HPDE6-E6E7 (cell line): ENCODE data around the gene PARD6G.

Experiments used
- DNase-seq: peaks from one replicate; pipeline ENCODE4 v3.0.0; 2011; ENCODE audit warnings: missing footprints; ENCODE audit errors: extremely low spot score

The PARD6G gene

DNA sequence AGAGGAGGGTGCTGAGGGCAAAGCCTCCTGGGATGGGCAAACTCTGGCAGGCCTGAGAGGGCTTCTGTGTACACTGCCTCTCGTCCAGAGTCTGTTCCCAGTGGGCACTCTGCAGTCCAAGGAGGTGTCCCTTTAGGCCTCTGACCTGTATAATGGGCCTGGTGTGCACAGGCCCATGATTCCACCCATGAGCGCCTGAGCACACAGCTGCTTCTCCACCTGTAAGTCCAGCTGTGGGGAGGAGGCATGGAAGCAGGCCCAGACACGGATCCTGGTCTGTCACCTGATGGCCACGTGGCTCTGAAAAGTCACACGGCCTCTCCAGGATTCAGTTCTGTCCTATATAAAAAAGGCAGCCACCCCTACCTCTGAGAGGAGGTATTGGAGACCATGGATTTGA is 57.0 kb downstream of the PARD6G start:
- DNase-seq: no peak

DNA sequence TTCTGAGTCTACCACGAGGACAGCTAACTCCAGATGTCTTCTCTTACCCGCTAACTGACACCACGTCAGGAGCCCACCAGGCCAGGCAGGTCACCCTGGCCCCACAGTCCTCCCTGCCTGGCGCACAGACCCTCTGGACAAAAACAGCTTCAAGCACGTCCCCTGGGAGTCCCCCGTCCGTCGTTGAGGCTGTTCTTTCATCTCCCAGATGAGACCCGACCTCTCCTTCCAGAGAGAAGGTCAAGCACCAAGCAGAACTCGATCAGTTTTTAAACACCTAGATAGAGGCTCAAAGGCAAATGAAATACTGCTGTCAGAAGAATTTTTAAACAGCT is 57.8 kb downstream of the PARD6G start:
- no peak for DNase-seq

DNA sequence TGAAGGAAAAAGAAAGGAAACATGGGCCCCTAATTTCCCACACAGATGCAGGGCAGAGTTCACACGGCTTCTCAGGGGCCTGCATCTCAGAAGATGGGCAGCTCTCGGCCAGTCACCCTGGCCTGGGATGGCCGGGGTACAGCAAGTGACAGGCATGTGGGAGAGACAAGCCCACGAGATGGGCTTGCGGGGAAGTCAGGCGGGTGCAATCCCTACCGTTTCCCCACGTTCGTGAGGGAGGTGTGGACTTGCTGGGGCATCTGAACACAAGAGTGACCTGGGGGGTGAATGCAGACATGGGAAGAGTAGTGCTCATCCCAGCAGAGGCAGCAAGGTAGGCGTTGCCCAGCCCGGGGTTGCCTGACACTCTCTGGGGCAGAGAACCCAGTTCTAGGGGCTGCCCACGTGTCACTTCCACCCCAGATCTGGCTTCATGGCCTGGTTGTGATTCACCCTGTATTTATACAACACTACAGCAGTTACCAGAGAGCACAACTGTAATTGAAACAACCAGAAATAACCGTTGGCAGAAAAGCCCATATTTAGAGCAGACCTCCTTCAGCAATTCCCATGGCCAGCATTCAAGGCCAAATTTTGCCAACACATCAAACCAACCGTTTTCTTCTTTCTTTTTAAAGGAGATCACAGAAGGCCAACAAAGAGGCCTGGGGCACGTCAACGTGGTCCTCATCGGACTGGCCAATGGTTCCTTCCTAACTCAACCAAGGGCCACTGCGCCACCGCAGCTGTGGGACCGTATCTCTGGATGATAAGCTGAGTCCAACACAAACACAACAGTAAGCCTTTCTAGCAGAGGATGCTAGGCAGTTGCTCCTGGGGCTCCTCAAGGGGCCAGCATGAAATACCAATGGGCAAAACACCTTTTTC is 58.4 kb downstream of the PARD6G start:
- no peak for DNase-seq

DNA sequence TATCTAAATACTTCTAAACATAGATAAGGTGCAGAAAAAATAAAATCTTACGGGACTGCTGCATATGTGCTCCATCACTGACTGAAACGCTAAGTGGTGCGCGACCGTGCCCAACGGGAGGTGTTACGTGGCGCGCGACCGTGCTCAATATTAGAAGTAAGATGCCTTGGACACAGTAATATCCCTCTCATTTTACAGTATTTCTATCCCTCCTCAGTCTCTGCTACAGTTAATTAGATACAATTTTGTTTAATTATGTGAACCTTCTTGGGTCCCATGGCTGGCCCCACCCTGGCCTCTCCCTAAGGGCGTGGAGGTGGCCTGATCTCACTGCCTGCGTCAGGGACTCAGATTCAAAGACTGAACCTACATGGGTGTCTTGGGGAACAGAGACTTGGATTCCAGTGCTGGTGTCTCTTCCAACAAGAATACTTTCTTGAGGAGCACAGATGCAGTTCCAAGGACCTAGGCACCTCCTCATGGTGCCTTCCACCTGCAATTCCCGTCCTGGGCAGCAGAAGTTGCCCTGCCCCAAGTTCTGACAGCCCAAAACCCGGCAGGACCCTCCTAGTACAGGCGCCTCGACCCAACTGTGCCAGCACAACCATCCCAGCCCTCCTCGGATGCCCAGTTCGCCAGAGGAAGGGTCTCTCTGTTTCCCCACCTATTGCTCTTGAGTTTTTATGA is 59.2 kb downstream of the PARD6G start:
- DNase-seq: no peak

DNA sequence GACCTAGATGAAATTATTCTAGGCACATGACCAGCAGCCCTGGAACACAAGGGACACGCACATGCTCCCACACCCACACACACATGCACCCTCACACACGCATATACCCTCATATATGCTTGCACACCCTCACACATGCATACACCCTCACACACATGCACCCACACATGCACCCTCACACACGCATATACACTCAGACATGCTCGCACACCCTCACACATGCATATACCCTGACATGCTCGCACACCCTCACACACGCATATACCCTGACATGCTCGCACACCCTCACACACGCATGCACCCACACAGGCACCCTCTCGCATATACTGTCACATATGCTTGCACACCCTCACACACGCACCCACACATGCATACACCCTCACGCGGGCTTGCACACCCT is 61.8 kb downstream of the PARD6G start:
- DNase-seq: no peak

DNA sequence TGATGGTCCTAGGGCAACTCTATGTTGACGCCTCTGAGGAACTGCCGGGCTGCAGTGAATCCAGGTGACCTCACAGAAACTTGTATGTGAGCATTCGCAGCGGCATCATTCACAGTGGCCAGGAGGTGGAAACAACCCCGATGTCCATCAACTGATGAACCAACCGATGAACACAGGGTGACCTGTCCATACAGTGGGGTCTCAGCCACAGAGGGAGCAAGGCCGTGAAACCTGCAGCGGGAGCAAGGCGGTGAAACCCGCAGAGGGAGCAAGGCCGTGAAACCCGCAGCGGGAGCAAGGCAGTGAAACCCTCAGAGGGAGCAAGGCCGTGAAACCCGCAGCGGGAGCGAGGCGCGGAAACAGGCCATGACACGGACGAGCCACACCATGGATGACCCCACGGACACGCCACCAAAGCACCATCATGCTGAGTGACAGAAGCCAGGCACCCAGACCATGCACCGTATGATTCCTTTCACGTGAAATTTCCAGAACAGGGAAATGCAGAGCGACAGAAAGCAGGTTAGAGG is 63.0 kb downstream of the PARD6G start:
- no peak for DNase-seq

DNA sequence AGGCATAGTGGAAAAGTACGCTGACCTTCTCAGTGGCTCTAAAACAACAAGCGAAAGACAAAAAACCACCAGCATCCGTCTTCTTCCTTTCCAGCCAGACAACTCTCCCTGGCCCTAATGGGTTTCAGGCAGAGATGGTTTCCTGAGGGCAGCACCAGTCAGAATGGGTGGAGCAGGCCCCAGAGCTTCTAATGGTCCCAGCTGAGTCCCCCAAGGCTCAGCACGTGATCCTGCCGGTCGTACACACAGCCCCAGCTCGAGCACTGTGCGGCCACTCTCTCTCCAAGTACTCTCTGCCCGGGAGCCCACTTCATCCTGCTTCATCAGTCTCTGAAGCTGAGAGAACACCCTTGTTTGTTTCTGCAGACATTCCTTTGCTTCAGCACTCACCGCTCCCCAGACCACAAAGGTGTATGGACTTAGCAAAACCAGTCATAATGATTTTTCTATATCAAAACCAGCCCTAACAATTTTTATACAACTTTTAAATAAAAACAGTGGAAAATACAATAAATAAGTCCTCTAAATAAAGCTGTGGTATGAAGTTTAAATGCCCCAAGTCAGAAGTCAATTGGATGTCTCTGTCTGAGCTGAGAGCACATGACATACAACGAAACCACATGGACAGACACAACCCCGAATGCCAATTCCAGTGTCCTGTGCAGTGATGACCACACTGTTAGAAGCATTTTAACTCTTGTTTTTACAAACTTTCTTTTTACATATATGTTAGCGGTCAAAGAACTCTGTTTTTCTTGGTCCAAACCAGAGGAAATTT is 63.9 kb downstream of the PARD6G start:
- no peak for DNase-seq

DNA sequence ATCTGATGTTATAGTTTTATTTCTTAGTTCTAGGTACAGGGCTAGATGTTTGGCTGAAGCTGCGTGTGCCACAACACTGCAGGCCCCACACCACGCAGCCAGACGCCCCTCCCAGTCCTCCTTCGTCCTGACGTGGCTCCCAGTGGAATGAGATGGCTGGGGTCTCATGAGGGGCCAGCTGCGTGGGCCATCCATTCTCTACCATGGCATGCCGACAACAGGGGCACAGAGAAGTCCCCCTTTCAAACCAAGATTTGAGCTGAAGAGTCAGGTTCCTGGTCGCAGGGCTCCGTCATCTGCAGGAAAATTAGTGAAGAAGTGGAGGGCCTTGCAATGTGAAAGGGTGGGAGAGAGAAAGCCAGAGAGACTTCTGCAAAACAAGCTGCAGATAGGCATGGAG is 64.5 kb downstream of the PARD6G start:
- no peak for DNase-seq

DNA sequence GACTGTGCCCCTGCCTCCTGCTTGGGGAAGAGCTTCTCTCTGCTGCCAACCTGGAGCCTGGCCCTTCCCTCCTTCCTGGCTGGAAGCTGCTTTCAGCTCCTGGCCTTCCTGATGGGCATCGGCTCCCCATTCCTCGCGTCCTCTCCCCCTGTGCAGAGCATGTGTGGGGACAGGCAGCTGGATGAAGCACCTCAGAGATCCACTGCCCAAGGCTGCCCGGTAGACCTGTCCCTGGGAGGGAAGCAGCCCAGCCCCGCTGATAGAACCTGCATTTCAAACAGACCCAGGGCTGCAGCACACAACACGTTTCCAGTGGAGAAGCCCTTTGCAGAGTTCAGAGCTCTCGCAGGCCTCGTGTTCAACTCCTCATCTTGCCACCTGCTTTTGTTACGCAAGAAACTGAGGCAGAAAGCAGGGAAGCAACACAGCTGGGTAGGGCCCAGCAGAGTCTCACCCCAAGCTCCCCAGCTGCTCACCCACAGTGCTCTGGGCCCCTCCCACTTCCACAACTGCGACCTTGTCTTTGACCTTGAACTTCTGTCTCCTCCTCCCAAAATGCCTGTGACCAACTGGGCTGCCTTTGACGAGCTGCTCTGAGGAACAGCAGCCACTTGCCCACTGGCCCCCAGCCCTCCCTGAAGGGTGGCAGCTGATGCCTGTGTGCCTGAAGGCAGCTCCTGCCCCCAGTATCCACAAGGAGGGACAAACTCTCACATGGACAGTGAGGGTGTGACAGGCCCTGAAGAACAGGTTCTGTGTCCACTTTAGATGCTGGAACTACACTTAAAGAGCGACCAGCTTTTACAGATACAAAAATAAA is 65.5 kb downstream of the PARD6G start:
- no peak for DNase-seq

DNA sequence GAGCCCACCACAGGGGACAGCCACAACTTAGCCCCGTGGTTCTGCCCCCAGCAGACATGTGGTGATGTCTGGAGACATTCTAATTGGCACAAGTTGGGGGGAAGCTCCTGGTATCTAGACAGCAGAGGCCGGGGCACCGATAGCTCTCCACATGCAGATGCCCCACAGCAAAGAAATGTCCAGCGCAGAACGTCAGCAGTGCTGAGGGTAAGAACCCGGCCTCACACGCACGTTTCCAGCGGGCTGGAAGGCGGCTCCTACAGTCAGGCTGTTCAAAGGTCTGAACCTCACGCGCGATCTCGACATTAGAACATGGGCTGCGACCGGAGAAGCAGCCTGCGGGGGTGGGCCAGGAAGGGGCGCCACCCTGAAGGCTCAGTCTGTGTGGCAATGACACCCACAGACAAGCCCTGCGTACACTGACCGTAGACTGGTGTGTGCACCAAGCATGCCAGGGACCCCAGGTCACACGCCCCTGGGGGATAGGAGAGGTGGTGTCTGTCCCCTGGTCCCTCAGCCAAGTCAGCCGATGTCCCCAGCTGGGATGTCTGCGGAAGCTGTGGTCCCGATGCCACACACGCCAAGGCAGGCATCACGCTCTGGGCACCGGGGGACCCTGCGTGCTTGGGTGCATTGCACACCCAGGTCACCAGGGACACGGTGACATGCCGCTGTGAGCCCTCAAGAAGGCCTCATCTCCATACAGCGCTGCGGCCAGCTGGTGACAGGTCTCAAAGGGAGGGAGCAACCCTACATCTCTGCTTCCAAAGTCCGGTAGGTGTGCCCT is 66.3 kb downstream of the PARD6G start:
- DNase-seq: no peak

DNA sequence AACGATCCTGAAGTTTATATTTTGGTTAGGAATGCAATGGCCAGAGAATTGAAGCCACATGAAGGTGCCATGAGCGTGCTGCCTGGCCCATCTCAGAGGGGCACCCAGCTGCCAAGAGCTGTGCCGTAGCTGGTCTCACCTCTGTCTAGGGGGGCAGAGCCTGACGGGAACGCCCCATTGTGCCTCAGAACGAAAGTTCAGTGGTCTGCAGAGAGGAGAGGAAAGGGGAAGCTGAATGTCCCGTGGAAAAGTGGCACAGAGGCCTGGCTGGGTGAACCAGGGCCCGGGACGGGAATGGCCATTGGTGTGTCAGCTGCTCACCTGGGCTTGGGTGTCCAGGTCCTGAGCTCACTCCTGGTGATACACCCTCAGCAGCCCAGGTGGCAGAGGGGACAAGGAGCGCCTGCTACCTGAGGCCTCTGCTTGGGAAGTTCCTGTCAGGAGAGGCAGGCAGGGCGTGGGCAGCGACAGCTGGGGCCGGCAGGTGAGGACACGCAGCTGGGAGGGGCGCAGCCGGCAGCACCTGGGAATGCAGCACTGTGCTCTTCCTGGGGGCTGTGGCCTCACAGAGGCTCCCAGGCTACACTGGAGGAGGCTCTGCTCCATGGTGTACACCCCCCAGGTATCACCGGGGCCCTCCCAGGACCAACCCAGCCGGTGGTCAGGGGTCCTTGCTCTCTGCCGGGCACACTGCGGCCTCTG is 67.3 kb downstream of the PARD6G start:
- DNase-seq: peak; percentile 84

DNA sequence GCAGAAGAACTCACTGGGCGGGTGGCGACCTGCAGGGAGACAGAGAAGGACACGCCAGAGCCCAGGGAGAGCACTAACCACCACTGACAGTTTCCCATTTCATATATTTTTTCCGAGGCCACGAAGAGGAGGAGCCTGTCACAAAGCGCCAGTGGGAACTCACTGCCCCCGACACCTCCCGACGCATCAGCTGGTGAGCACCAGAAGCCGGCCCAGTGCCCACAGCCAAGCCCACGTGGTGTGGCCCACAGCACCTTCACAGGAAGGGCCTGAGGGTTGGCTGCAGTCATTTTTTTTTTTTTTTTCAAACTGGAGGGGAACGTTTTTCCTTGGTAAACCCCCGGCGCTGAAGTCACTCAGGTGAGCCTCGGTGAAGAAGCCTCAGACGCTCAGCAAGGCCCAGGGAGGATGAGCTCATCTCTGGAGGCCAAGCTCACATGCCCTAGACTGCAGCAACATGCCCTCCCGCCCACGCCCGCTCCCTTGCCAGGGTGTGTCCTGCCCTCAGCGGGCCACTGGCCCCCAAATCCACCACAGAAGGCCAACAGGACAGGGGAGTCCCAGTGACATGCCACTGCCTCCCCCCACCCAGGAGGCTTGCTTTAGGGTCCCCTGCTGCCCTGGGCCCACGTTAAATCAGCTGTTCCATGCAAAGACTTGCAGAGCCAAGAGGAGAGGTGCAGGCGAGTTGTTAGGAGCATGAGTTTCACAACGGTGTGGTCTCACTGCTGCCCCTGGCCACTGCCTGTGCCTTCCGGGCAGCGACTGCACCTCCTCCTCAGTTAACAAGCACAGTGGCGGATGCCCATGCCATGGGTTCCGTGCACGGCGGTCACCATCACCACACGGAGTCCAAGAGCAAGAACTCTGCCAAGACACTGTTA is 68.1 kb downstream of the PARD6G start:
- DNase-seq: peak; percentile 84

DNA sequence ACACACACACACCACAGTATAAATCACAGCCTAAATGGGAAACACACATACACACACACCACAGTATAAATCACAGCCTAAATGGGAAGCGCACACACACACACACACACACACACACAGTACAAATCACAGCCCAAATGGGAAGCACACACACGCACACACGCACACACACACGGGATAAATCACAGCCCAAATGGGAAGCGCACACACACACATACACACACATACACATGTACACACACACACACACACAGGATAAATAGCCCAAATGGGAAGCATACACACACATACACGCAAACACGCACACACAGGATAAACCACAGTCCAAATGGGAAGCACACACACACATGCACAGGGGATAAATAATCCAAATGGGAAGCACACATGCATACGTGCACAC is 70.2 kb downstream of the PARD6G start:
- no peak for DNase-seq

DNA sequence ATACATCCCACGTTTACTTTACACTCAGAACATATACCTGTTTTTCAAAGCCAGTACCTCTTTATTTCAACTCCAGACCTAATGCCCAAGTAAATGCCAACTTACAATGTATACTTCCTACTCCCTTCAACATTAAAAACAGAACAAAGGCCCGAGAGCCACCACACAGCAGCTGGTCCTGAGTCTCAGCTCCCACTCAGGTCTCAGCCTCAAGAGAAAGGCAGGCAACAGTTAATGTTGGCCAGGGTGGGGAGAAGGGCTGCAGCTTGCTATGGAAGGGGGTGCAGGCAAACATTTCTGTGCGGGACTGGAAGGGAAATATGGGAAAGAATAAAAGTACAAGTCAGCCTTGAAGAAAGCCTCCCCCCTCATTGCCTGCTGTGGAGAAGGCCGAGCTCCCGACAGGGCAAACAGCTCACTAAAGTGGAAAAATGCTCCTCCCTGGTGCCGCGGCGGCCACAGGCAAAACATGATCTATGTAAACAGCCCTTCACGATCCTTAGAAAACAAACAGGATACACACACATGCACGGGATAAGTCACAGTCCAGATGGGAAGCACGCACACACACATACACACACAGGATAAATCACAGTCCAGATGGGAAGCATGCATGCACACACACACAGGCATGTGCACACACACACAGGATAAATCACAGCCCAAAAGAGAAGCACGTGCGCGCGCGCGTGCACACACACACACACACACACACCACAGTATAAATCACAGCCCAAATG is 70.8 kb downstream of the PARD6G start:
- DNase-seq: no peak

DNA sequence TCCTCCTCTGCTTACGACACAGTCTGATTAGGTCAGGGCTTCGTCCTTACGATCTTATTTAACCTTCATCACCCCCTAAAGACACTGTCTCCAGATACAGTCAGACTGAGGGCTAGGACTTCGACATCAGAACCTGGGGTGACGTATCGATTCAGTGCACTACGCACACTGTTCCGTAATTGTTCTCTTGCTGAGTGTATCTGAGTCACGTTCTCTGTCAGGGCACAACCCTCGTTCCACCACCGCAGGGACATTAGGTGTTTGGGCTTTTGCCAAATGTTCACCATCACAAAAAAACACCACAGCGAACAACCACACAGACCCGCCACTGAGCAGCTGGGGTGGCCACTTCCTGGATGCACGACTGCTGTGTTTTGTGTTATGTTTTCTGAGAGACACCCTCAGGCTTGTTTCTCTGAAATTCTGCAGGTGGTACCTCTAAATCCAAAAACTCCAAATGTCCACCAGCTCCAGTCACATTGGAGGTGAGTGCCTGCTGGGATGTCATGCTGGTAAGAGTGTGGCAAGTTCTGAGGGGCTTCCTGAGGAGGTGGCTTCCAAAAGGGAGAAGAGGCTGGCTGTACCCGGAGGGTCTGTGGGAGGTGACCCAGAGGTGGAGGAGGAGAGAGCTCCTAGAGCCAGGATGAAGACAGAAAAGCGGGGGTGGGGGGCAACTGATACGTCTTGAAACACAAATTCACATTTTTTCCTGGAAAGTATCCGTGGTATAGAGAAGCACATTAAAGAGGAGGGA is 71.7 kb downstream of the PARD6G start:
- no peak for DNase-seq

DNA sequence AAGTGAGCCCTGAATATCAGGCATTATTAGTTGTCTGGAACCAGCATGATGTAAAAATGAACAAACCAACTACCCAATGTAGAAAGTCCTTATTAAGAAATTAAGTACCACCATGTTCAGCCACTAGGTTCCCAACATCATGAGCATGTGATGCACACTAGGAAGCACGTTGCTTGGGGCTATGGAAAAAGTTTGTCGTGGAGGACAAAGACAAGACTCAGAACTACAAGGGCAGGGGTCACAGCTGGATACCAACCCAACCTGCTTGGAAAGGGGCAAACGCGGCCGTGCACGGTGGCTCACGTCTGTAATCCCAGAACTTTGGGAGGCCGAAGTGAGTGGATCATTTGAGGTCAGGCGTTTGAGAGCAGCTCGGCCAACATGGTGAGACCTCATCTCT is 74.3 kb downstream of the PARD6G start:
- no peak for DNase-seq

DNA sequence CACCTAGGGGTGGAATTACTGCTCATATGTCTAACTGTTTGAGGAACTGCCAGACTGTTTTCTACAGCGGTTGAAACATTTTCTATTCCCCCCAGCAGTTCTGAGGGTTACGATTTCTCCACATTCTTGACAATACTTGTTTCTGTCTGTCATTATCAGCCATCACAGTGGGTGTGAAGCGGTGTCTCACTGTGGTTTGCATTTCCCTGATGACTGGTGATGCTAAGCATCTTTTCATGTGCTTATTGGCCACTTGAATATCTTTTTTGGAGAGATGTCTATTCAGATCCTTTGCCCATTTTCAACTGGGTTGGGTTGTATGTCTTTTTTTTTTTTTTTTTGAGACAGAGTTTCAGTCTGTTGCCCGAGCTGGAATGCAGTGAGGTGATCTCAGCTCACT is 75.3 kb downstream of the PARD6G start:
- no peak for DNase-seq
